Esophagus (tissue), 2 donors: ENCODE measurements around the gene MISFA. TPM values are rescaled to one million over a fixed set of nuclear protein-coding genes. Genes with fewer than 3 reads are reported as not detected.
A peak's percentile ranks its signal among the peaks of the same experiment; 100 is the strongest.

ENCODE experiments used
- H3K27ac ChIP-seq, 2 donors: one replicate each; pipeline ENCODE4 v1.5.1; 2013; ENCODE audit warnings: low read depth in 2 of 2, mild to moderate bottlenecking in 2 of 2, inconsistent platforms in 1 of 2, low read length in 1 of 2, moderate library complexity in 1 of 2
- H3K27me3 ChIP-seq, 2 donors: one replicate each; pipeline ENCODE4 v1.6.1; 2013; ENCODE audit warnings: low read length in 2 of 2, control low read depth in 1 of 2, mild to moderate bottlenecking in 1 of 2; ENCODE audit not compliant: insufficient read depth in 2 of 2, control insufficient read depth in 1 of 2
- H3K36me3 ChIP-seq, 2 donors: one replicate each; pipeline ENCODE4 v1.6.1; 2013; ENCODE audit warnings: low read length in 1 of 2; ENCODE audit not compliant: control insufficient read depth in 2 of 2, insufficient read depth in 2 of 2
- H3K4me1 ChIP-seq, 2 donors: one replicate each; pipeline ENCODE4 v1.6.1; 2013; ENCODE audit warnings: low read length in 1 of 2; ENCODE audit not compliant: control insufficient read depth in 2 of 2, insufficient read depth in 2 of 2
- H3K4me3 ChIP-seq, 2 donors: one replicate each; pipeline ENCODE4 v1.5.1; 2013; ENCODE audit warnings: low read length in 2 of 2, mild to moderate bottlenecking in 2 of 2, low read depth in 1 of 2, moderate library complexity in 1 of 2
- H3K9me3 ChIP-seq, 2 donors: one replicate each; pipeline ENCODE4 v1.6.1; 2013; ENCODE audit warnings: mild to moderate bottlenecking in 2 of 2, low read depth in 1 of 2, low read length in 1 of 2, moderate library complexity in 1 of 2; ENCODE audit not compliant: control insufficient read depth in 2 of 2, insufficient read depth in 1 of 2
- WGBS, 2 donors: extraction: QIAGEN DNeasy Blood & Tissue Kit; methylation state at CpG; one replicate each; pipeline ENCODE4 v1.1.7; 2013; 5-methylcytosine and 5-hydroxymethylcytosine counted together
- polyA plus RNA-seq, 2 donors: library from polyadenylated mRNA; stranded (reverse); fragments of 200-250 nt; gene quantifications; one replicate each; pipeline ENCODE4 v1.2.3, GENCODE V29; 2013
- donor health status: healthy with polysubstance abuse.
- donor health status: Bipolar disorder and iron deficiency.

Gene MISFA
- polyA plus RNA-seq, result 1 to 10 TPM in 1 of 2 donors, under 1 TPM in 1; 0.62 to 1.4 TPM

GRCh38 chr11:18599739-18600230, at the start of gene MISFA:
Gene MISFA, plus strand, starts transcription at chr11:18599789. Its CDS starts 140 bp downstream, at chr11:18599929.
- H3K4me1 ChIP-seq, result peaks cover 2% of the 10 kb centered on the region in 2 donors
- no peaks in the 10 kb centered on the region for H3K27me3 ChIP-seq
- H3K36me3 ChIP-seq, result peaks cover 0 to 6% of the 10 kb centered on the region in 2 donors
- WGBS, 2 donors, result 89 to 91% methylated on average over 7 of the region's 7 CpGs
- H3K9me3 ChIP-seq, result no peaks in the 10 kb centered on the region
- no peak within 1 kb of the TSS for H3K4me3 ChIP-seq
- H3K27ac ChIP-seq, result no peak within 1 kb of the TSS

- peaks cover 6% of the 10 kb centered on the region in 2 donors for H3K36me3 ChIP-seq
- H3K27me3 ChIP-seq, result no peaks in the 10 kb centered on the region
- WGBS, 2 donors, result 86 to 90% methylated on average over 2 of the region's 2 CpGs
- no peaks in the 10 kb centered on the region for H3K4me1 ChIP-seq
- H3K27ac ChIP-seq, result no peak overlapping the region
- no peaks in the 10 kb centered on the region for H3K9me3 ChIP-seq
- H3K4me3 ChIP-seq, result no peak overlapping the region
Observed at GRCh38 chr11:18563090-18563730, 36.4 kb upstream of the MISFA start.

- Histone ChIP-seq H3K4me3 (no peak overlapping the region), H3K4me1 (no peaks in the 10 kb centered on the region), H3K36me3 (peaks cover 6% of the 10 kb centered on the region in 2 donors), H3K27ac (no peak overlapping the region), H3K9me3 (no peaks in the 10 kb centered on the region), H3K27me3 (no peaks in the 10 kb centered on the region)
Observed at GRCh38 chr11:18564149-18564548, 35.4 kb upstream of the MISFA start.

- peaks cover 0 to 5% of the 10 kb centered on the region in 2 donors for H3K36me3 ChIP-seq
- no peaks in the 10 kb centered on the region for H3K9me3 ChIP-seq
- no peaks in the 10 kb centered on the region for H3K4me1 ChIP-seq
- H3K4me3 ChIP-seq, result no peak overlapping the region
- H3K27ac ChIP-seq, result no peak overlapping the region
- H3K27me3 ChIP-seq, result no peaks in the 10 kb centered on the region
Observed at GRCh38 chr11:18566406-18566805, 33.2 kb upstream of the MISFA start.

GRCh38 chr11:18567081-18567480, 32.5 kb upstream of the MISFA start:
- Histone ChIP-seq H3K27me3 (no peaks in the 10 kb centered on the region), H3K36me3 (peaks cover 0 to 5% of the 10 kb centered on the region in 2 donors), H3K4me1 (no peaks in the 10 kb centered on the region), H3K9me3 (no peaks in the 10 kb centered on the region), H3K27ac (no peak overlapping the region), H3K4me3 (no peak overlapping the region)
- WGBS, 2 donors, result 89 to 90% methylated on average over 3 of the region's 3 CpGs

GRCh38 chr11:18575361-18575760, 24.2 kb upstream of the MISFA start:
- Histone ChIP-seq H3K27ac (no peak overlapping the region), H3K9me3 (no peaks in the 10 kb centered on the region), H3K36me3 (peaks cover 3 to 5% of the 10 kb centered on the region in 2 donors), H3K27me3 (no peaks in the 10 kb centered on the region), H3K4me3 (no peak overlapping the region), H3K4me1 (no peaks in the 10 kb centered on the region)
- WGBS, 2 donors, result 73 to 78% methylated on average over 1 of the region's 1 CpG

GRCh38 chr11:18578975-18579598, 20.5 kb upstream of the MISFA start:
- no peaks in the 10 kb centered on the region for H3K4me1 ChIP-seq
- H3K9me3 ChIP-seq, result no peaks in the 10 kb centered on the region
- H3K36me3 ChIP-seq, result peaks cover 3% of the 10 kb centered on the region in 2 donors
- no peak overlapping the region for H3K4me3 ChIP-seq
- 58 to 65% methylated on average over 14 of the region's 14 CpGs for WGBS, 2 donors
- no peaks in the 10 kb centered on the region for H3K27me3 ChIP-seq
- peak overlapping the region in 1 of 2 donors; percentile 13 for H3K27ac ChIP-seq

GRCh38 chr11:18580113-18580766, 19.3 kb upstream of the MISFA start:
- Histone ChIP-seq H3K4me1 (no peaks in the 10 kb centered on the region), H3K27me3 (no peaks in the 10 kb centered on the region), H3K4me3 (no peak overlapping the region), H3K9me3 (no peaks in the 10 kb centered on the region), H3K27ac (no peak overlapping the region), H3K36me3 (peaks cover 3% of the 10 kb centered on the region in 2 donors)
- WGBS, 2 donors, result 76 to 78% methylated on average over 2 of the region's 2 CpGs

- no peak overlapping the region for H3K4me3 ChIP-seq
- H3K27ac ChIP-seq, result no peak overlapping the region
- H3K9me3 ChIP-seq, result no peaks in the 10 kb centered on the region
- H3K36me3 ChIP-seq, result peaks cover 0 to 3% of the 10 kb centered on the region in 2 donors
- H3K4me1 ChIP-seq, result no peaks in the 10 kb centered on the region
- WGBS, 2 donors, result 85 to 94% methylated on average over 1 of the region's 1 CpG
- no peaks in the 10 kb centered on the region for H3K27me3 ChIP-seq
Observed at GRCh38 chr11:18581825-18582224, 17.8 kb upstream of the MISFA start.
